GM13977 (cell line): ENCODE measurements around the gene TARS2.

Experiments
- DNase-seq: peaks from one replicate; pipeline ENCODE4 v3.0.0; 2012; ENCODE audit warnings: low spot score
- in situ Hi-C: fragments of 300-500 bp; cut with MboI; formaldehyde crosslinking; loops from one replicate; pipeline ENCODE4 v1.12.0; 2022; ENCODE audit warnings: low sequenced_read_pairs, low pct_unique_long_range_greater_than_20kb, mixed read lengths, inconsistent platforms; ENCODE audit not compliant: unreplicated experiment
- TF ChIP-seq, protein P1 (sequence below): IDR thresholded peaks from 2 replicates; pipeline ENCODE4 v1.5.1; 2012; ENCODE audit warnings: mild to moderate bottlenecking, control low read depth; ENCODE audit not compliant: insufficient read depth; ENCODE audit errors: extremely low read depth, missing control alignments

TARS2 gene

GRCh38 chr1:150479370-150479769, 7.8 kb upstream of the TARS2 start:
- in situ Hi-C loops: no loop called here
- no peak for DNase-seq
- TF ChIP-seq, protein P1, sequence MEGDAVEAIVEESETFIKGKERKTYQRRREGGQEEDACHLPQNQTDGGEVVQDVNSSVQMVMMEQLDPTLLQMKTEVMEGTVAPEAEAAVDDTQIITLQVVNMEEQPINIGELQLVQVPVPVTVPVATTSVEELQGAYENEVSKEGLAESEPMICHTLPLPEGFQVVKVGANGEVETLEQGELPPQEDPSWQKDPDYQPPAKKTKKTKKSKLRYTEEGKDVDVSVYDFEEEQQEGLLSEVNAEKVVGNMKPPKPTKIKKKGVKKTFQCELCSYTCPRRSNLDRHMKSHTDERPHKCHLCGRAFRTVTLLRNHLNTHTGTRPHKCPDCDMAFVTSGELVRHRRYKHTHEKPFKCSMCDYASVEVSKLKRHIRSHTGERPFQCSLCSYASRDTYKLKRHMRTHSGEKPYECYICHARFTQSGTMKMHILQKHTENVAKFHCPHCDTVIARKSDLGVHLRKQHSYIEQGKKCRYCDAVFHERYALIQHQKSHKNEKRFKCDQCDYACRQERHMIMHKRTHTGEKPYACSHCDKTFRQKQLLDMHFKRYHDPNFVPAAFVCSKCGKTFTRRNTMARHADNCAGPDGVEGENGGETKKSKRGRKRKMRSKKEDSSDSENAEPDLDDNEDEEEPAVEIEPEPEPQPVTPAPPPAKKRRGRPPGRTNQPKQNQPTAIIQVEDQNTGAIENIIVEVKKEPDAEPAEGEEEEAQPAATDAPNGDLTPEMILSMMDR: no peak

DNA sequence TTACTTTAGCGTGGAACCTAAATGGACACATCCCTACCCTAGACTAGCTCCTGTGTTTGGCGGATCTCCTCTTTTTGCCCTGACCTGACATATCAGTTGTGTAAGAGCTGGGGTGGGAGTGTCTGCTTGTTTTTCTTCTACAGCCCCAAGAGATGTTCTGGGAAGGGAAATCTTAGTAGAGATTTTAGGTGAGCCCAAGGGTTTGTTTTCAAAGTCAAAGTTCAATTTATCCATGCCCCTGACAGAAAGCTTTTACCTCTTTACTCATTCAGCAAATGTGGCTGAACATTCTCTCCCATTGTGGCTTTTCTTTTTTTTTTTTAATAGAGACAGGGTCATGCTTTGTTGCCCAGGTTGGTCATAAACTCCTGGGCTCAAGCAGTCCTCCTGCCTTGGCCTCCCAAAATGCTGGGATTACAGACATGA, 7.3 kb upstream of the TARS2 start:
- TF ChIP-seq, protein P1: no peak
- in situ Hi-C loops: no loop called here
- no peak for DNase-seq

DNA sequence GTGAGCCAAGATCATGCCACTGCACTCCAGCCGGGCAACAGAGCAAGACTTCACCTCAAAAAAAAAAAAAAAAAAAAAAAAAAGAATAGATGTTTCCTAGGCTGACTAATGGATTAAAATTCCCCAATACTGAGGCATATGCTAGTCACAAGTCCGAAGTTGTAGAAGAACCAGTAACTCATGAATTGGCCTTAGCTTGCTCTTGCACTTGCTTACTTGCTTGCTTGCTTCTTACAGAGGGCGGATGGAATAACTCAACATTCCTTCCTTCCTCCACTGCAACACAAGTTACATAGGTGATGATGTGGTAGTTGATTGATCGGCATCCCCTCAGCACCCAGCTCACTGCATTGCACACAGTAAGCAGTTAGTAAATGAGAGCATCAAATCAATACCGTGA, 2.8 kb upstream of the TARS2 start:
- no peak for DNase-seq
- in situ Hi-C loops: no loop called here
- TF ChIP-seq, protein P1: no peak

DNA sequence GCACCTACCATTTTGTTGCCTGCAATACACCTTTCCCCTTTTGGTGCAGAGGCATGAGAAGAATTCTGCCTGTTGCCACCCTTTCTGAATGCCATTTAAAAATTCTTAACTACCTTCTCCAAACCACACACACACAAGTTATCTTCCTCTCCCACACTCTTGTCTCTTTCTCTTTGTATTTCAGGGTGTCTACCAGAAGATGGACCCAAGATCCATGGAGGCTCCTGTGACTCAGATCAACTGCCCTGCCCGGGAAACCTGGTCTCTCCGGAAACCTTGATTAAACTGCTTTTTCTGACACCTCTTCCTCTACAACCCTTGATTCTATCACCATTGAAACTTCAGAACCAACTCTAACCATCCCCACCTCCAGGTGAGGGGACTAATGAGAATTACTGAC, 2.4 kb upstream of the TARS2 start:
- in situ Hi-C loops: no loop called here
- TF ChIP-seq, protein P1: no peak
- DNase-seq: no peak

GRCh38 chr1:150487763-150488115, 520 bp downstream of the TARS2 start:
- no peak for DNase-seq
- TF ChIP-seq, protein P1: no peak
- in situ Hi-C loops: no loop called here

DNA sequence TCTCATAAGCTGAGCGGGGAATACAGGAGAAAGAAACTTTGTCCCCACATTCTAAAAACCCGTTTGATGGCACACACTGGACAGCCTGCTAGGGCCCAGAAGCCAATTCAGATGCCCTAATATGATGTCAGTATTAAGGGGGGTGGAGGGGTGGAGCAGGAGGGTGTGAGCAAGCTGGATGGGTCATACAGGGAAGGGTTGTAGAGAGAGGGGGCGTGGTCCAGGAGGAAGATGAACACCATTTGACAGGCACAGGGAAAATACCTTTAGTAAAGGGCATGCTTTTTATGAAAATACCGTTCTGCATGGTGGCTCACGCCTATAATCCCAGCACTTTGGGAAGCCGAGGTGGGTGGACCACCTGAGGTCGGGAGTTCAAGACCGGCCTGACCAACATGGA, 6.0 kb downstream of the TARS2 start:
- in situ Hi-C loops: no loop called here
- no peak for DNase-seq
- TF ChIP-seq, protein P1: no peak

DNA sequence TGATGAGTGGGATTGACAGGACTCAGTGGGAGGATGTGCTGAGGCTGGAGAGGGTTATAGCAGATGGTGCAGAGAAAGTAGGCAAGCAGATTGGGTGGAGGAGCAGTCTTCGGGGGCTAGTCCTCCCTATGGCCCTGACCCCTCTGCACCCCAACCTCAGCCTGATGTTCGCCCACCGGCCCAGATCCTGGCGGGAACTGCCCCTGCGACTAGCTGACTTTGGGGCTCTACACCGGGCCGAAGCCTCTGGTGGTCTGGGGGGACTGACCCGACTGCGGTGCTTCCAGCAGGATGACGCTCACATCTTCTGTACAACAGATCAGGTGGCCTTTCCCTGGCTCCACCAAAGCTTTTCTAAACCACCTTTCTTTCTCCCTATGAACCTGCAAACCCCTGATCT, 11.1 kb downstream of the TARS2 start:
- in situ Hi-C loops: no loop called here
- TF ChIP-seq, protein P1: no peak
- DNase-seq: no peak
